GM23248 (cell line): ENCODE results near the gene EMC6.

Source experiments
- EZH2 ChIP-seq: fragments of 200-600 bp; sonication (generic); IDR thresholded peaks from 2 replicates; pipeline ENCODE4 v1.6.1; 2018; ENCODE audit warnings: antibody characterized with exemption, mild to moderate bottlenecking; ENCODE audit not compliant: insufficient read depth, poor library complexity, severe bottlenecking
- EZH2phosphoT487 ChIP-seq: fragments of 200-600 bp; sonication (generic); IDR thresholded peaks from 2 replicates; pipeline ENCODE4 v1.6.1; 2018; ENCODE audit warnings: antibody characterized with exemption, moderate library complexity, mild to moderate bottlenecking, low read depth; ENCODE audit not compliant: insufficient read depth

DNA sequence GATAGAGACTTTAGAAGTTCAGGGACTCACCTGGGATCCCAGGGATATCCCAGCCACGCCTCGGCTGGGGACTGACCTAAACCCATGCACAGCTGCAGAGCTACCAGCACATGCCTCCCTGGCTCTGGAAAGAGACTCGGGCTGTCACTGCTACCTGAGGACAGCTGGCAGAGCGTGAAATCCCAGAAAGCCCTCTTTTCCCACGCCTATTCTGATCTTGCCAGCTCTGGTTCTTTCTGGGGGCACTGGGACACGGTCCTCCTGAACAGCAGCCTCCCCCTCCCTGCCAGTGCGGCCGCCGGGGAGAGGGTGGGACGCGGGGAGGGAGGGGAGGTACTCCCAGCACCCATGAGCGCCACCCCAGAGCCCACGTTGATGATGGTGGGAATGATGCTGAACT is 16.6 kb downstream of the EMC6 start:
- TF ChIP-seq EZH2 (no peak), EZH2phosphoT487 (no peak)
